SU-DHL-6 (cell line): Measurements from ENCODE around the gene ARHGAP21.

Experiments used
- H2AFZ ChIP-seq: fragments of 200-600 bp; sonication (generic); 2 replicates; pipeline ENCODE4 v1.6.1; 2014; ENCODE audit warnings: low read depth, mild to moderate bottlenecking, moderate library complexity, mixed read lengths, antibody characterized with exemption, low read length; ENCODE audit not compliant: severe bottlenecking
- H3F3A ChIP-seq: fragments of 200-600 bp; shearing (Covaris generic); 2 replicates; pipeline ENCODE4 v1.6.0; 2016; ENCODE audit warnings: antibody characterized with exemption, mild to moderate bottlenecking; ENCODE audit not compliant: insufficient read depth
- H3K27ac ChIP-seq: fragments of 200-600 bp; sonication (generic); 2 replicates; pipeline ENCODE4 v1.5.1; 2016; ENCODE audit warnings: low read depth, mild to moderate bottlenecking, low read length, moderate library complexity, mixed read lengths
- H3K27me3 ChIP-seq: fragments of 200-600 bp; sonication (generic), shearing (Covaris generic); 2 replicates; pipeline ENCODE4 v1.6.0; 2014; ENCODE audit warnings: mild to moderate bottlenecking, low read length
- H3K36me3 ChIP-seq: fragments of 200-600 bp; sonication (generic); 2 replicates; pipeline ENCODE4 v1.6.1; 2014; ENCODE audit warnings: mild to moderate bottlenecking, low read length, mixed read lengths
- H3K4me2 ChIP-seq: fragments of 300-600, 200-600 bp; shearing (Covaris generic), sonication (generic); 2 replicates; pipeline ENCODE4 v1.6.0; 2014; ENCODE audit warnings: low read length, low read depth, mild to moderate bottlenecking; ENCODE audit not compliant: poor library complexity, severe bottlenecking
- H3K4me3 ChIP-seq: fragments of 200-600 bp; sonication (generic); 2 replicates; pipeline ENCODE4 v1.5.1; 2014; ENCODE audit warnings: antibody characterized with exemption, low read length, mild to moderate bottlenecking, mixed read lengths; ENCODE audit not compliant: insufficient read depth, poor library complexity, severe bottlenecking
- H3K79me2 ChIP-seq: fragments of 200-600 bp; sonication (generic); 2 replicates; pipeline ENCODE4 v1.6.1; 2014; ENCODE audit warnings: mild to moderate bottlenecking, low read length, moderate library complexity; ENCODE audit not compliant: insufficient read depth
- H3K9ac ChIP-seq: fragments of 200-600 bp; sonication (generic); 2 replicates; pipeline ENCODE4 v1.7.0; 2014; ENCODE audit warnings: mild to moderate bottlenecking, low read length
- H3K9me2 ChIP-seq: fragments of 200-600 bp; sonication (generic); replicated peaks from 2 replicates; pipeline ENCODE4 v1.6.1; 2014; ENCODE audit warnings: low read length; ENCODE audit not compliant: insufficient read depth
- H3K9me3 ChIP-seq: fragments of 200-600 bp; sonication (generic); 2 replicates; pipeline ENCODE4 v1.6.1; 2014; ENCODE audit warnings: low read length, mixed read lengths; ENCODE audit not compliant: insufficient read depth
- H4K20me1 ChIP-seq: fragments of 200-600 bp; sonication (generic); 2 replicates; pipeline ENCODE4 v1.6.1; 2014; ENCODE audit warnings: low read depth, mild to moderate bottlenecking, antibody characterized with exemption, low read length, moderate library complexity, mixed read lengths
- EZH2phosphoT487 ChIP-seq: fragments of 200-600 bp; sonication (generic), shearing (Covaris generic); conservative IDR thresholded peaks from 2 replicates; pipeline ENCODE4 v1.6.1; 2018; ENCODE audit warnings: mild to moderate bottlenecking, antibody characterized with exemption, low read length, moderate library complexity, mixed read lengths
- TF ChIP-seq, protein P1 (sequence below): fragments of 200-600 bp; sonication (generic); IDR thresholded peaks from one replicate; pipeline ENCODE4 v1.5.1; 2017; ENCODE audit warnings: antibody characterized with exemption, mild to moderate bottlenecking, low read length, moderate library complexity; ENCODE audit not compliant: insufficient read depth, poor library complexity, severe bottlenecking

ARHGAP21 gene

DNA sequence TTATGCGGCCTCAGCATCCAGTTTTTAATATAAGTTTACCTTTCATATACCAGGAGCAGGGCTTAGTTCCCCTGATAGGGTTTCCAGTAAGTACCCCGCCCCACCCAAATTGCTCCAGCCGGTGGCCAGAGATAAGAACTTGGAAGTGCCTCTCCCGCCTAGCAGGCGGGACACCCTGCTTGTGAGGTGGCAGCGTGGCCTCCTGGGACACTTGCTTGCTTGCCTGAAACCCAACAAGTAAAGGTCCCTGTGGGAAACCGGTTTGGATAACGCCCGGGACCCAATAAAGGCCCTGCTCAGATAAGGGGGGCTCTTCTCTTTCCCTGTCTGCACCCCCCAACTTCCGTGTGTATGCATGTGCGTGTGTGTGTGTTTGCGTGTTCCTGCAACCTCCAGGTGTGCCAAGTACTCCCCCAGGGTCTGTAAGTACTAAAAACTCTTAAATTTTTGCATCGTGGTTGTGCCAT is 154.3 kb downstream of the ARHGAP21 start:
- Histone ChIP-seq H3K9ac (no peak overlapping the region), H3K9me2 (no peaks in the 10 kb centered on the region), H3K4me2 (no peak overlapping the region), H2AFZ (no peak overlapping the region), H4K20me1 (no peaks in the 10 kb centered on the region), H3K27ac (no peak overlapping the region), H3K9me3 (no peaks in the 10 kb centered on the region), H3F3A (no peaks in the 10 kb centered on the region), H3K4me3 (no peak overlapping the region), H3K36me3 (no peaks in the 10 kb centered on the region), H3K27me3 (no peaks in the 10 kb centered on the region), H3K79me2 (no peaks in the 10 kb centered on the region)
- no peak for TF ChIP-seq EZH2phosphoT487
- TF ChIP-seq, protein P1, sequence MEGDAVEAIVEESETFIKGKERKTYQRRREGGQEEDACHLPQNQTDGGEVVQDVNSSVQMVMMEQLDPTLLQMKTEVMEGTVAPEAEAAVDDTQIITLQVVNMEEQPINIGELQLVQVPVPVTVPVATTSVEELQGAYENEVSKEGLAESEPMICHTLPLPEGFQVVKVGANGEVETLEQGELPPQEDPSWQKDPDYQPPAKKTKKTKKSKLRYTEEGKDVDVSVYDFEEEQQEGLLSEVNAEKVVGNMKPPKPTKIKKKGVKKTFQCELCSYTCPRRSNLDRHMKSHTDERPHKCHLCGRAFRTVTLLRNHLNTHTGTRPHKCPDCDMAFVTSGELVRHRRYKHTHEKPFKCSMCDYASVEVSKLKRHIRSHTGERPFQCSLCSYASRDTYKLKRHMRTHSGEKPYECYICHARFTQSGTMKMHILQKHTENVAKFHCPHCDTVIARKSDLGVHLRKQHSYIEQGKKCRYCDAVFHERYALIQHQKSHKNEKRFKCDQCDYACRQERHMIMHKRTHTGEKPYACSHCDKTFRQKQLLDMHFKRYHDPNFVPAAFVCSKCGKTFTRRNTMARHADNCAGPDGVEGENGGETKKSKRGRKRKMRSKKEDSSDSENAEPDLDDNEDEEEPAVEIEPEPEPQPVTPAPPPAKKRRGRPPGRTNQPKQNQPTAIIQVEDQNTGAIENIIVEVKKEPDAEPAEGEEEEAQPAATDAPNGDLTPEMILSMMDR = no peak

DNA sequence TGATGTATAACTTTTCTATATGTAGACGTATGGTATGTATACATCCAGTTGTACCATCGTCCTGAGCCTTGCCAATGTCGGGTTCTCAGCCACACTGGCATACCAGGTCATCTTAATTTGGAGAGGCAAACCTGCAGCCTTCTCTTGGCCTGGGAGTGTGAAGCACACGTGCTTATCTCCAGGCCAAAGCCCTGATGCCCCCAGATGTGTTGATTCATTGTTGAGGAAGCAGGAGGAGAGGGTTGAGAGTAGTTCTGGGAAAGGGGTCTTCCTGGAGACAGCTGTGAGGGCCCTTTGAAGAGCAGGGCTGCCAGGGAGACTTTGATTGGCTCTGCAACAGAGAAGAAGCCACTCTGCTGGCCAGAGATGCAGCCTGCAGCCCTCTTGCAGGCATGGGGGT is 155.6 kb downstream of the ARHGAP21 start:
- H3F3A ChIP-seq = no peaks in the 10 kb centered on the region
- no peak overlapping the region for H3K27ac ChIP-seq
- H3K4me3 ChIP-seq = no peak overlapping the region
- no peak overlapping the region for H3K4me2 ChIP-seq
- no peak overlapping the region for H2AFZ ChIP-seq
- no peak overlapping the region for H3K9ac ChIP-seq
- no peaks in the 10 kb centered on the region for H3K36me3 ChIP-seq
- H3K27me3 ChIP-seq = no peaks in the 10 kb centered on the region
- no peaks in the 10 kb centered on the region for H3K79me2 ChIP-seq
- no peak for TF ChIP-seq EZH2phosphoT487
- TF ChIP-seq, protein P1 = no peak
- no peaks in the 10 kb centered on the region for H4K20me1 ChIP-seq
- no peaks in the 10 kb centered on the region for H3K9me3 ChIP-seq
- H3K9me2 ChIP-seq = no peaks in the 10 kb centered on the region

- no peak overlapping the region for H2AFZ ChIP-seq
- no peaks in the 10 kb centered on the region for H3K79me2 ChIP-seq
- H3K9me2 ChIP-seq = no peaks in the 10 kb centered on the region
- H3K27ac ChIP-seq = no peak overlapping the region
- no peaks in the 10 kb centered on the region for H4K20me1 ChIP-seq
- H3K27me3 ChIP-seq = no peaks in the 10 kb centered on the region
- no peak overlapping the region for H3K4me2 ChIP-seq
- H3K9ac ChIP-seq = no peak overlapping the region
- H3K9me3 ChIP-seq = no peaks in the 10 kb centered on the region
- no peak overlapping the region for H3K4me3 ChIP-seq
- H3K36me3 ChIP-seq = no peaks in the 10 kb centered on the region
- TF ChIP-seq, protein P1 = no peak
- no peak for TF ChIP-seq EZH2phosphoT487
- no peaks in the 10 kb centered on the region for H3F3A ChIP-seq
Measured at GRCh38 chr10:24561453-24561852, 162.2 kb downstream of the ARHGAP21 start.
